Prostate gland (tissue), 2 donors: ENCODE measurements around the gene ATF6B.

ENCODE experiments used
- CTCF ChIP-seq, 4 experiments: fragments of 200-600 bp in 2 of 4; fragments of 450-650 bp in 2 of 4; sonication (generic) in 2 of 4; IDR thresholded peaks; 1 replicate in 3 of 4; 2 replicates in 1 of 4; pipeline ENCODE4 v1.5.1; 2016 to 2019; ENCODE audit warnings: antibody characterized with exemption in 4 of 4, mild to moderate bottlenecking in 2 of 4, moderate library complexity in 2 of 4
- POLR2A ChIP-seq: fragments of 450-650 bp; IDR thresholded peaks from one replicate; pipeline ENCODE4 v1.6.1; 2016; ENCODE audit warnings: antibody characterized with exemption, mild to moderate bottlenecking
- POLR2AphosphoS5 ChIP-seq: sonication (generic); formaldehyde crosslinking; IDR thresholded peaks from one replicate; pipeline ENCODE4 v1.6.1; 2017; ENCODE audit warnings: antibody characterized with exemption

GRCh38 chr6:32108727-32109113, 19.3 kb downstream of the ATF6B start:
- no peak for TF ChIP-seq CTCF (IDR thresholded peaks at IDR 0.05)
- no peak for TF ChIP-seq POLR2A
- no peak for TF ChIP-seq POLR2AphosphoS5
